ENCODE results near the gene PAPSS1.
"Not testable (repeated sequence)": the region's sequence is repeated elsewhere in the genome, so short reads cannot be mapped to it uniquely, and the experiment has no call there.

Gene PAPSS1

GRCh38 chr4:107719922-107720722, at the start of gene PAPSS1:
PAPSS1 (minus strand) TSS chr4:107720234; CDS start chr4:107720179, 55 bp downstream.
- peak; percentile 94 for DNase-seq

DNA sequence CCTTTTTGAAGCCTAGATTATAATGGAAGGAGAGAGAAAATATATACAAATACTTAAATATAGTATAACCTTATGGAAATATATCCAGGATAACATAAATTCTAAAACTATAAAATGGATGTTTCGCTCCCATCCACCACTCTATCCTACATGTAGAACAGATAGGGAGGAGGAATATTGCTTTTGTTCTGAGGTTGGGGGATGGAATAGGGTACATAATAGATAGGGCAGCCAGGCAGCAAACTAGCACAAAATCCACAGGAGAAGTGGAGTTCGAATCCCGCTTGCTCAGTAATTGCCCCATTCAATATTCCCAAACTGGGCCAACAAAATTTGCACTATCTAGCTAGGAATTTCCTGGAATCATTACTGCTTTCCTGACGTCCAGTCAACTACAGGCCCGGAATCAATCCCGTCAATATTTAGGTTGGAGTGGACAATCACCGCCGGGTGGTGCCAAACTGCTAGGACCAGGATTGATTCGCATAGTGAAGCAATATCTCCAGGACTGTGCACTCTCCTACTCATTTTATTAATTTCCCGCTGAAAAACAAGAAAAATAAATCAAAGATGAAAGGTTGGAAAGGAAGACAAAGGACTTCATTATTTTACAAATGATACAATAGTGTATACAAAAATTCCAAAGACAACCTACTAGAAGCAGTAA, 40.4 kb upstream of the PAPSS1 start:
- DNase-seq, result no peak

DNA sequence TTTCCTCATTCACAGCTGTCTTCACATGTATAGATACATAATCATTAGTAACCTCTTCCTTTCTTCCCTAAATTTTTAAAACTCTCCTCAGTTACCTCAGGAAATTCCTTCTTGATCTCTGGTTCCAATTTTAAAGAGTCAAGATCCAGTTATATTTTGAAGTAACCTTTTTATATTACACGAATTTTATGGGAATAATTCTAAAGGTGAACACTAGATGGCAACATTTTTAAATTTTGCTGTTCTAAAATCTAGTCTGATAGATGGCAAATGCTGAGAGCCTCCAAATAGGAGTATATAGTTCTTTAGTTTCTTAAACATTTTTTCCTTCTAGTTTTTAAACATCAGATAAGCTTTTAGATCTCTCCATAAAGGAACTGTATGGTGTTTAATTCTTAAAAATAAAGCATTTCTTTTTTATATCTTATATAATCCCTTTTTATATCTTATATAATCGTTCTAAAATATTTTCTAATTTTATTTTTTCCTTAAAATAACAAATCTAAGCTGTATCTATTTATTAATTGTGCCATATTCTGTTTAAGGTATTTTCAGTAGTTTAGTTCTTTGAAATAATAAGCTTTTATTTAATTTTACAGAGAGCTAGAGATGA, 37.9 kb upstream of the PAPSS1 start:
- no peak for DNase-seq

DNA sequence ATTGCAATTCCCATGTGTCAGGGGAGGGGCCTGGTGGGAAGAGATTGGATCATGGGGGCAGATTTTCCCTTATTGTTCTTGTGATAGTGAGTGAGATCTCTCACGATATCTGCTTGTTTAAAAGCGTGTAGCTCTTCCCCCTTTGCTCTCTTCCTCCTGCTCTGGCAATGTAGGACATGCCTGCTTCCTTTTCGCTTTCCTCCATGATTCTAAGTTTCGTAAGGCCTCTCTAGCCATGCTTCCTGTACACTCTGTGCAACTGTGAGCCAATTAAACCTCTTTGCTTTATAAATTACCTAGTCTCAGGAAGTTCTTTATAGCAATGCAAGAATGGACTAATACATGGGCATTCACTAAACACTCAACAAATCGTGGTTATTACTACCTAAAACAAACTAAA, 37.2 kb upstream of the PAPSS1 start:
- DNase-seq, result no peak

- no peak for DNase-seq
Observed at GRCh38 chr4:107755841-107756356, 35.9 kb upstream of the PAPSS1 start.

GRCh38 chr4:107751670-107752069, 31.6 kb upstream of the PAPSS1 start:
- DNase-seq, result no peak

GRCh38 chr4:107747748-107748486, 27.9 kb upstream of the PAPSS1 start:
- no peak for DNase-seq

GRCh38 chr4:107746161-107746560, 26.1 kb upstream of the PAPSS1 start:
- DNase-seq, result no peak

- no peak for DNase-seq
Observed at GRCh38 chr4:107744532-107744931, 24.5 kb upstream of the PAPSS1 start.

DNA sequence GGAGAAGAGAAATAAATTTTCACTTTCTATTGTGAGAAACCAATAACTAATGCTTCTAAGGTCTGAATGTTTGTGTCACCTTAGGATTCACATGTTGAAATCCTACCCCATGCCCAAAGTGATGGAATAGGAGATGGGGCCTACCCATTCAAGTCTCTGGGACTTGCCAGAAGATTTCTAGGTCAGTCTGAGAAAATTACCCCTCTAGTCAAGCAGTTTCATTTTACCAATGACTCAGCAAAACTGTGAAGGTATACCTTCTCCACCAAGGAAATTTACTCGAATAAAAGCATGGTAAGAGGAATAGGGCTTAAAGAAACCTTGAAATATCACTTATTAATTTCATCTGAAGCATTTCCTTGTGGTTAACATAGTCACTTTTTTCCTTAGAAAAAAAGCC, 23.5 kb upstream of the PAPSS1 start:
- no peak for DNase-seq

DNA sequence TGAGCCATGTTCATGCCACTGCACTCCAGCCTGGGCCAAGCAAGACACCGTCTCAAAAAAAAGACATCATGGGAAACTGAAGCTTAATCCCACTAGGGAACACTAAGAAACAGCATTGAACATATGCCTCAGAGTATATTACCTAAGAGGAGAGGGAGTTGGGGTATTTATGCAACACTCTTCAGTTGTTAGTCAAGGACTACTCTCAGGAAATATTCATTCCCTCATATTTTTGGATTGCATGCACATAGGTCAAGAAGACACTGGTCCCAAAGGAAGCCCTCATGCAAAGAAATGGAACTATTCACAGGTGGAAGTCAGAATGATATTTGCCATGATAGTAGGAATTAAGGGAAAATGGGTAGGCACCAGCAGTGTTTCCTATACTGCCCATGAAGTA, 22.8 kb upstream of the PAPSS1 start:
- no peak for DNase-seq

- no peak for DNase-seq
Observed at GRCh38 chr4:107742196-107742595, 22.2 kb upstream of the PAPSS1 start.

- no peak for DNase-seq
Observed at GRCh38 chr4:107740950-107741701, 21.1 kb upstream of the PAPSS1 start.

DNA sequence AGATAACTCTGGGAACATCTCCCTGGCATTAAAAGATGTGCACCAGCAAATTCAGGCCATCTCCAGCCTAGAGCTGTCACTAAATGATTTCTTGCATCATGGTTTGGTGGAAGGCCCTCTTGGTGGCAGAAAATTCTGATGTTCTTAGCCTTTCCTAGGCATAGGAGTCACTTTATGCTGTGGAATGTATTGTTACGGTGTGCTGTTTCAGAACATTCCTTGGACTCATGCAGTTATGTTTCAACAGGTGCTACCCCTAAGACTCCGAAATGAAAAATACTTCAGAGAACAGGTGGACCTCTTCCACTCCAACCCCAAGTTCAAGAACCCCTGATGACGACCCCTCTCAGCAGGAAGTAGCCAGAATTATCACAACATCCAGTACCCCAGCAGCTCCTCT, 20.3 kb upstream of the PAPSS1 start:
- DNase-seq, result no peak

- no peak for DNase-seq
Observed at GRCh38 chr4:107737450-107737849, 17.4 kb upstream of the PAPSS1 start.

DNA sequence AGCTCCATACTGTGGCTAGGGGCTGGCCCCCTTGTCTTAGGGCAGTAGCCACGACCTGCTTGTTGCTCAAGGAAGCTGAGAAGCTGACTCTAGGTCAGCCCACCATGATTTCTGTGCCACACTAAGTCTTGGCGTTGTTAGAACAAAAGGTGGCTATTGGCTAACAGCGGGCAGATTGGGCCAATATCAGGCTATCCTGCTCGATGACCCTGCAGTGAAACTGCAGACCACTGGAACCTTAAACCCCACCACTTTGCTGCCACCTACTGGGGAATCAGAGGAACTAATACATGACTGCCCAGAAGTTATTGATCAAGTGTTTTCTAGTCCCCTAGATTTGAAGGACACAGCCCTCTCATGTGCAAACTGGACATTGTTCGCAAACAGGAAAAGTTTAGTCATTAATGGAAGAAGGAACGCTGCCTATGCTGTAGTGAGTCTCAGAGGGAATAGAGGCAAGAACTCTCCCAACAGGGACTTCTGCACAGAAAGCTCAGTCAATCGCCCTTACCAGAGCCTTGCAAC, 17.0 kb upstream of the PAPSS1 start:
- DNase-seq, result no peak

DNA sequence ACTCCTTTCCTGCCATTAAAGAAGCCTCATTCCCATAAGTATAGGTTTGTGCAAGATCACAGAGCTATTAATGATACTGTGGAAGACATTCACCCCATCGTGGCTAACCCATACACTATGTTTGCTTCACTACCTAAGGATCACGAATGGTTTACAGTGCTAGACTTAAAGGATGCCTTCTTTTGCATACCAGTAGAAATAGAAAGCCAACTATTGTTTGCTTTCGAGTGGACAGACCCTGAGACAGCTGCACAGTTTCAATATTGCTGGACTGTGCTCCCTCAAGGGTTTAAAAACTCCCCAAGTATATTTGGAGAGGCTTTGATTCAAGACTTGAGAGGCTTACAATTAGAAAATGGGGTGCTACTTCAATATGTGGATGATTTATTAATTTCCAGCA, 16.0 kb upstream of the PAPSS1 start:
- no peak for DNase-seq

GRCh38 chr4:107734120-107734519, 14.1 kb upstream of the PAPSS1 start:
- DNase-seq, result no peak

- DNase-seq, result no peak
Observed at GRCh38 chr4:107733431-107733925, 13.4 kb upstream of the PAPSS1 start.

DNA sequence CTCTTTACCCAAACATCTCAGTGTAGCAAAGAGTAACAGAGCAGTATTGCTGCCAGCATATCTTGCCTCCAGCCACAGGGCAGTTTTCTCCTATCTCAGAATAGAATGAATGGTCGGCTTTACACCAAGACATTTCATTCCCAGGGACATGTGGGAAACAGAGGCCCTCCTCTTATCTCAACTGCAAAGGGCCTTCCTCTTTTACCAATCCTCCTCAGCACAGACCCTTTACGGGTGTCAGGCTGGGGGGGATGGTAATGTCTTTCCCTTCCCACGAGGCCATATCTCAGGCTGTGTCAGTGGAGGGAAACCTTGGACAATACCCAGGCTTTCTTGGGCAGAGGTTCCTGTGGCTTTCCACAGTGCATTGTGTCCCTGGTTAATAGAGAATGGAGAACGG, 9.0 kb upstream of the PAPSS1 start:
- DNase-seq, result not testable (repeated sequence)

- DNase-seq, result not testable (repeated sequence)
Observed at GRCh38 chr4:107726131-107726925, 6.3 kb upstream of the PAPSS1 start.
